ENCODE data around the gene C16orf78.

GRCh38 chr16:49355933-49356665 lies 17.5 kb upstream of the C16orf78 start:
- TF ChIP-seq ZNF70 (CRISPR knock-in tag; IDR thresholded peaks at IDR 0.05) (no peak), ZNF565 (CRISPR knock-in tag; conservative IDR thresholded peaks at IDR 0.05; ENCODE audit: low read depth) (no peak), PATZ1 (CRISPR knock-in tag; IDR thresholded peaks at IDR 0.05; ENCODE audit: borderline replicate concordance) (no peak), CSDC2 (CRISPR knock-in tag; IDR thresholded peaks at IDR 0.05) (no peak), TCF4 (CRISPR knock-in tag; IDR thresholded peaks at IDR 0.05; ENCODE audit: borderline replicate concordance) (no peak), ZFP3 (CRISPR knock-in tag; IDR thresholded peaks at IDR 0.05) (no peak), PPARA (CRISPR knock-in tag; IDR thresholded peaks at IDR 0.05; ENCODE audit: borderline replicate concordance) (no peak), CSRNP3 (CRISPR knock-in tag; IDR thresholded peaks at IDR 0.05) (no peak), SNAI2 (CRISPR knock-in tag; IDR thresholded peaks at IDR 0.05) (no peak)
